ENCODE data around the gene CAMTA1.

The CAMTA1 gene

GRCh38 chr1:6948416-6948815, 163.2 kb downstream of the CAMTA1 start:
- Mint-ChIP-seq H3K4me1 (ENCODE audit: low read depth) (no peaks in the 10 kb centered on the region), H3K27ac (no peak overlapping the region), H3K4me3 (no peak overlapping the region), H3K36me3 (ENCODE audit: low read depth) (no peaks in the 10 kb centered on the region), H3K9me3 (no peaks in the 10 kb centered on the region), H3K27me3 (no peaks in the 10 kb centered on the region)
- intact Hi-C loops (cut with micrococcal nuclease) = no loop called here

GRCh38 chr1:6948861-6949260, 163.6 kb downstream of the CAMTA1 start:
- no peaks in the 10 kb centered on the region for H3K9me3 Mint-ChIP-seq
- no peaks in the 10 kb centered on the region for H3K36me3 Mint-ChIP-seq (ENCODE audit: low read depth)
- H3K27me3 Mint-ChIP-seq = no peaks in the 10 kb centered on the region
- no peaks in the 10 kb centered on the region for H3K4me1 Mint-ChIP-seq (ENCODE audit: low read depth)
- no peak overlapping the region for H3K4me3 Mint-ChIP-seq
- intact Hi-C loops (cut with micrococcal nuclease) = no loop called here
- no peak overlapping the region for H3K27ac Mint-ChIP-seq

- no peaks in the 10 kb centered on the region for H3K27me3 Mint-ChIP-seq
- no peak overlapping the region for H3K27ac Mint-ChIP-seq
- H3K9me3 Mint-ChIP-seq = no peaks in the 10 kb centered on the region
- intact Hi-C loops (cut with micrococcal nuclease) = no loop called here
- no peaks in the 10 kb centered on the region for H3K4me1 Mint-ChIP-seq (ENCODE audit: low read depth)
- no peaks in the 10 kb centered on the region for H3K36me3 Mint-ChIP-seq (ENCODE audit: low read depth)
- H3K4me3 Mint-ChIP-seq = no peak overlapping the region
These were observed 164.9 kb downstream of the CAMTA1 start for GRCh38 chr1:6950001-6950765.

GRCh38 chr1:6951536-6951935, 166.3 kb downstream of the CAMTA1 start:
- intact Hi-C loops (cut with micrococcal nuclease) = no loop called here
- Mint-ChIP-seq H3K27me3 (no peaks in the 10 kb centered on the region), H3K27ac (no peak overlapping the region), H3K4me3 (no peak overlapping the region), H3K9me3 (no peaks in the 10 kb centered on the region), H3K4me1 (ENCODE audit: low read depth) (no peaks in the 10 kb centered on the region), H3K36me3 (ENCODE audit: low read depth) (no peaks in the 10 kb centered on the region)

GRCh38 chr1:6953216-6953615, 168.0 kb downstream of the CAMTA1 start:
- Mint-ChIP-seq H3K27ac (no peak overlapping the region), H3K27me3 (no peaks in the 10 kb centered on the region), H3K4me3 (no peak overlapping the region), H3K9me3 (no peaks in the 10 kb centered on the region), H3K36me3 (ENCODE audit: low read depth) (no peaks in the 10 kb centered on the region), H3K4me1 (ENCODE audit: low read depth) (peaks cover under 1% of the 10 kb centered on the region)
- intact Hi-C loops (cut with micrococcal nuclease) = no loop called here

GRCh38 chr1:6953907-6954364, 168.7 kb downstream of the CAMTA1 start:
- intact Hi-C loops (cut with micrococcal nuclease) = no loop called here
- no peaks in the 10 kb centered on the region for H3K36me3 Mint-ChIP-seq (ENCODE audit: low read depth)
- H3K9me3 Mint-ChIP-seq = no peaks in the 10 kb centered on the region
- H3K27me3 Mint-ChIP-seq = no peaks in the 10 kb centered on the region
- H3K27ac Mint-ChIP-seq = no peak overlapping the region
- no peak overlapping the region for H3K4me3 Mint-ChIP-seq
- peaks cover 5% of the 10 kb centered on the region for H3K4me1 Mint-ChIP-seq (ENCODE audit: low read depth)

- peaks cover 5% of the 10 kb centered on the region for H3K4me1 Mint-ChIP-seq (ENCODE audit: low read depth)
- no peaks in the 10 kb centered on the region for H3K36me3 Mint-ChIP-seq (ENCODE audit: low read depth)
- no peak overlapping the region for H3K27ac Mint-ChIP-seq
- no peaks in the 10 kb centered on the region for H3K27me3 Mint-ChIP-seq
- intact Hi-C loops (cut with micrococcal nuclease) = no loop called here
- H3K9me3 Mint-ChIP-seq = no peaks in the 10 kb centered on the region
- no peak overlapping the region for H3K4me3 Mint-ChIP-seq
These were observed 169.3 kb downstream of the CAMTA1 start for GRCh38 chr1:6954591-6954990.

GRCh38 chr1:6955357-6956094, 170.3 kb downstream of the CAMTA1 start:
- peaks cover 5% of the 10 kb centered on the region for H3K4me1 Mint-ChIP-seq (ENCODE audit: low read depth)

GRCh38 chr1:6956488-6957159, 171.4 kb downstream of the CAMTA1 start:
- H3K9me3 Mint-ChIP-seq = no peaks in the 10 kb centered on the region
- peaks cover 5% of the 10 kb centered on the region for H3K4me1 Mint-ChIP-seq (ENCODE audit: low read depth)
- no peaks in the 10 kb centered on the region for H3K36me3 Mint-ChIP-seq (ENCODE audit: low read depth)
- H3K27me3 Mint-ChIP-seq = peaks cover 16% of the 10 kb centered on the region
- no peak overlapping the region for H3K27ac Mint-ChIP-seq
- intact Hi-C loops (cut with micrococcal nuclease) = no loop called here
- H3K4me3 Mint-ChIP-seq = no peak overlapping the region

More at GRCh38 chr1:6955357-6956094, 170.3 kb downstream of the CAMTA1 start:
- intact Hi-C loops (cut with micrococcal nuclease) = no loop called here
- no peak overlapping the region for H3K27ac Mint-ChIP-seq
- no peaks in the 10 kb centered on the region for H3K9me3 Mint-ChIP-seq
- no peak overlapping the region for H3K4me3 Mint-ChIP-seq
- H3K27me3 Mint-ChIP-seq = peaks cover 7% of the 10 kb centered on the region
- H3K36me3 Mint-ChIP-seq (ENCODE audit: low read depth) = no peaks in the 10 kb centered on the region

- Mint-ChIP-seq H3K27ac (no peak overlapping the region), H3K9me3 (no peaks in the 10 kb centered on the region), H3K27me3 (peaks cover 22% of the 10 kb centered on the region), H3K36me3 (ENCODE audit: low read depth) (no peaks in the 10 kb centered on the region), H3K4me1 (ENCODE audit: low read depth) (peaks cover 5% of the 10 kb centered on the region), H3K4me3 (no peak overlapping the region)
- intact Hi-C loops (cut with micrococcal nuclease) = no loop called here
These were observed 172.1 kb downstream of the CAMTA1 start for GRCh38 chr1:6957341-6957740.

- Mint-ChIP-seq H3K27ac (no peak overlapping the region), H3K36me3 (ENCODE audit: low read depth) (no peaks in the 10 kb centered on the region), H3K4me3 (no peak overlapping the region), H3K9me3 (no peaks in the 10 kb centered on the region), H3K4me1 (ENCODE audit: low read depth) (peaks cover 5% of the 10 kb centered on the region), H3K27me3 (peaks cover 33% of the 10 kb centered on the region)
- intact Hi-C loops (cut with micrococcal nuclease) = no loop called here
These were observed 173.3 kb downstream of the CAMTA1 start for GRCh38 chr1:6958407-6959030.

GRCh38 chr1:6959491-6959890, 174.2 kb downstream of the CAMTA1 start:
- H3K27ac Mint-ChIP-seq = no peak overlapping the region
- H3K9me3 Mint-ChIP-seq = no peaks in the 10 kb centered on the region
- no peak overlapping the region for H3K4me3 Mint-ChIP-seq
- peaks cover 5% of the 10 kb centered on the region for H3K4me1 Mint-ChIP-seq (ENCODE audit: low read depth)
- no peaks in the 10 kb centered on the region for H3K36me3 Mint-ChIP-seq (ENCODE audit: low read depth)
- intact Hi-C loops (cut with micrococcal nuclease) = no loop called here
- peaks cover 41% of the 10 kb centered on the region for H3K27me3 Mint-ChIP-seq

GRCh38 chr1:6960291-6960811, 175.1 kb downstream of the CAMTA1 start:
- no peaks in the 10 kb centered on the region for H3K9me3 Mint-ChIP-seq
- no peaks in the 10 kb centered on the region for H3K36me3 Mint-ChIP-seq (ENCODE audit: low read depth)
- no peak overlapping the region for H3K27ac Mint-ChIP-seq
- H3K4me3 Mint-ChIP-seq = no peak overlapping the region
- peaks cover 5% of the 10 kb centered on the region for H3K4me1 Mint-ChIP-seq (ENCODE audit: low read depth)
- intact Hi-C loops (cut with micrococcal nuclease) = no loop called here
- H3K27me3 Mint-ChIP-seq = peaks cover 49% of the 10 kb centered on the region

Measured in dendritic cell treated with granulocyte-macrophage colony-stimulating factor and Interleukin-4, amounts not matched to agents 40 ng/mL and 50 ng/mL, for 4 days (primary cell).